GM12891 (cell line): ENCODE results near the gene F8.

ENCODE experiments used
- DNase-seq: peaks from one replicate; pipeline ENCODE4 v3.0.0; 2011; ENCODE audit warnings: low spot score; ENCODE audit not compliant: insufficient read length
- FAIRE-seq: peaks from 2 replicates; lab custom pipeline; 2011; peaks lifted over from hg19 to GRCh38; lab: Jason Lieb, UNC
- PAX5 ChIP-seq: IDR thresholded peaks from 2 replicates; pipeline ENCODE4 v1.6.1; 2011; ENCODE audit warnings: low read length, moderate library complexity, mild to moderate bottlenecking; ENCODE audit not compliant: insufficient read depth, severe bottlenecking
- POLR2A ChIP-seq: IDR thresholded peaks from 2 replicates; pipeline ENCODE4 v1.6.1; 2011; ENCODE audit warnings: low read depth, low read length, control low read depth
- POLR2AphosphoS5 ChIP-seq: IDR thresholded peaks from 2 replicates; pipeline ENCODE4 v1.6.1; 2011; ENCODE audit warnings: low read depth, low read length, control low read depth
- POU2F2 ChIP-seq: IDR thresholded peaks from 2 replicates; pipeline ENCODE4 v1.6.1; 2011; ENCODE audit warnings: low read depth, mild to moderate bottlenecking, control low read depth, low read length, moderate library complexity
- SPI1 ChIP-seq: IDR thresholded peaks from 2 replicates; pipeline ENCODE4 v1.6.1; 2011; ENCODE audit warnings: low read depth, low read length, control low read depth
- TAF1 ChIP-seq: IDR thresholded peaks from 2 replicates; pipeline ENCODE4 v1.6.1; 2011; ENCODE audit warnings: low read depth, low read length, control low read depth

F8 gene

DNA sequence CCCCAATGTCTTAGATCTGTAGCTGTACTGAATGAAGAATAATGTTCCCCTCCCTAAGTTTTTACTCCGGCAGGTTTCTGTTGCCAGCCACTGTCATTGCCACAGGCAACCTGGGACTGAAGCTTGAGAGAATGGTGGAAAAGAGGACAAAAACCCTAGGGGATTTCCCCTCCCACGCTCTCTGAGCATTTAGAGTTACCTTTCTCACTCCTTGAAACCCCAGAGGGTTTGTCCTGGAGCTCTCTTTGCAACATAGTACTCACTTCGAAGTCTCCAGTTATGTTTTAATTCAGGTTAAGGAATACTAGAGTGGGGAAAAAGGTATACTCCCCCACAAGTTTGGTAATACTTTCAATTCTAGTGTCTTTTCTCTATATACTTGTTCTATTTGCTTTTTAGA lies 31.5 kb downstream of the F8 start:
- FAIRE-seq = peak; percentile 65
- no peak for TF ChIP-seq POU2F2
- DNase-seq = no peak

DNA sequence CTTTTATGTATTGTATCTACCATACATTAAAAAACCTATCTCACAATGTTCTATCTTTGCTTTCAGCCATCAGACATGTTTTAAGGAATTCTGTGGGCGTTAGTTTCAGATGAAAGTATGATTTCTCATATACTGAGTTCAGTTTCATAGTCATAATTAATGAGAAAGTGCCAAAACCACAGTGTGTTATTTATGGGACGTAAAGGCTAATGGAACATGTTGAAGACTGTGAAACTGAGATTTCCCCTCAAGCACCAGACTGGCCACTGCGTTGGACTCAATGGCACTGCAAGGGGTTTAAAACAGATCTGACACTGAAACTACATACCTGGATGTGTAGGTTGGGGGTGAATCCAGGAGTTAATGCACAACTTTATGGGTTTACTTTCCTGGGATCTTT lies 32.0 kb downstream of the F8 start:
- FAIRE-seq = peak; percentile 98

DNA sequence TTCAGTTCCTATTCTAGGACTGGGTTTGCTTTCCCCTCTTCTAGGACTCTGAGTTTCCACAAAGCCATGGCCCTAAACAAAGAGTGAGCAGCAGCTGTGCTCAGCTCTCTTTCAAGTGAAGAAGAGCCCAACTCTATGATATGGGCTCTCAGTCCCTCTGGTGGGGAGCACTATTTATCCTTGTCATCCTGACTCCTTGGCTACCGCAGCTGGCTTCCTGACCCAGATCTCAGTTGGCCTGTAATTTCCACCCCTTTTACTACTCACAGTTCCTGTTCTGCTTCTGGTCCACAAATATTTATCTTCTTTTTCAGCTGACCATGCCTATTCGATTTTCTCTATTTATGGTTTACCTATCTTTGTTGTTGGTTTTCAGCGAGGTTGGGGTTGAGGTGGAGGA lies 33.8 kb downstream of the F8 start:
- DNase-seq (no peak), FAIRE-seq (peak; percentile 54)
- no peak for TF ChIP-seq POLR2A
- TF ChIP-seq PAX5 = no peak
- no peak for TF ChIP-seq SPI1
- no peak for TF ChIP-seq POLR2AphosphoS5
- TF ChIP-seq TAF1 = no peak
- no peak for TF ChIP-seq POU2F2

More for the DNA sequence above, 32.0 kb downstream of the F8 start:
- DNase-seq = no peak
- TF ChIP-seq TAF1 = no peak

DNA sequence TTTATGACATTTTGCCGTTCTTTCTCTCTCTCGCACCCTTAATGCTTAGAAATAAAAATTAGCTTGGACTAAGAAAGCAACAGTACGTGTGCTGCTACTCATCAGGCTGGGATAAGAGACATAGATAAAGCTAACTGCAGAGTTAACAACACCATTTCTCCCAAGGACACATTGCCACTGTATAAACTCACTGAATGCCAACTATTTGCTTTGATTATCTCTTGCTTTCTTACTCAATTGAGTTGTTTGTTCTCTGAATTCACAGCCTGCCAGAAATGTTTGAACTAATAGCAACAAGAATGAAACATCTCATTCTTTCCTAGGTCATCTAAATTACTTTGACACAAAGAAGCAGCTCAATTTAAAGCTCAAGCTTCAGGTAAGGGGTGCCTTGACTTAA lies 34.6 kb downstream of the F8 start:
- TF ChIP-seq SPI1 (no peak), PAX5 (no peak), POLR2AphosphoS5 (no peak), POU2F2 (no peak), POLR2A (no peak), TAF1 (no peak)
- FAIRE-seq = peak; percentile 87
- DNase-seq = no peak

- DNase-seq (no peak), FAIRE-seq (peak; percentile 47)
- TF ChIP-seq POU2F2 (no peak), TAF1 (no peak), POLR2AphosphoS5 (no peak), SPI1 (no peak), POLR2A (no peak), PAX5 (no peak)
Observed at GRCh38 chrX:154986826-154987575, 35.5 kb downstream of the F8 start.

DNA sequence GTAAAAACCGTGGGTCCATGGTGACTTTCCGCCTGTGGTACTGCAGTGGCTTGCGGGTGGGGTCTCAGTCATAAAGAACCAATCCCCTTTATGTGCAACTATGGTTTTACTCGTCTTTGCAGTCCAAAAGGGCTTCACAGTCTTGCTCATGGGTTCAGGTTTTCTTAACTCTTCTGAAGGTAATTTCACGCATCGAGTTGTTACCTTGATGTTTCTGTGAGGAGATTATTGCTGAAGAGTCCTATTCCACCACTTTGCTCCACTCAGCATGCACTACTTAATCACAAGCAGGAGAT lies 41.5 kb downstream of the F8 start:
- TF ChIP-seq SPI1 (no peak), POLR2A (no peak), POU2F2 (no peak), PAX5 (no peak), TAF1 (no peak), POLR2AphosphoS5 (no peak)
- no peak for DNase-seq
- no peak for FAIRE-seq

DNA sequence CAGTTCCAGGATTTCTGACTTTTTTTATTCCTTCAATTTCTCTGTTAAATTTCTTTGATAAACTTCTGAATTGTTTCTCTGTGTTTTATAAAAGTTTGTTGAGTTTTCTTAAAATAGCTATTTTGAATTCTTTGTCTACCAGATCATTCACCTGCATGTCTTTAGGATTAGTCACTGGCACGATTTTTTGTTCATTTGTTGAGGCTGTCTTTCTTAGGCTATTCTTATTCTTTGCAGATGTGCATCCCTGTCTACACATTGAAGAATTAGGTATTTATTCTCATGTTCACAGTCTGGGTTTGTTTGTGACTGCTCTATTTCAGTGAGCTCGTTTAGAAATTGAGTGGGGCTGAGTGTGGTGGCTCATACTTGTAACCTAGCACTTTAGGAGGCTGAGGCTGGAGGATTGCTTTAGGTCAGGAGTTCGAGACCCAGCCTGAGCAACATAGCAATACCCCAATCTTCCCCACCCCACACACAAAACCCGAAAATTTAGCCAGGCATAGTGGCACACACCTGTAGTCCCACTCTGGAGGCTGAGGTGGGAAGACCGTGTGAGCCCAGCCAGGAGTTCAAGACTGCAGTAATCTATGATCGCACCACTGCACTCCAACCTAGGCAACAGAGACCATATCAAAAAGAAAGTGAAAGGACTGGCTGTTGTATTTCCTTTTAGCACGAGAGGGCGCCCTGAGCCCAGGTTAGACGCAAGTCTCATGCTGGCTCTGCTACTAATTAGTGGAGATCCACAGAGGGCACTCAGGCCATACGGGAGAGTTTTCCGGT lies 42.0 kb downstream of the F8 start:
- no peak for TF ChIP-seq POLR2A
- TF ChIP-seq TAF1 = no peak
- peak; percentile 40; the same call in 1 of the 2 replicates for TF ChIP-seq POU2F2
- no peak for TF ChIP-seq SPI1
- no peak for TF ChIP-seq POLR2AphosphoS5
- TF ChIP-seq PAX5 = no peak
- FAIRE-seq (peak; percentile 93), DNase-seq (peak; percentile 15)

- FAIRE-seq (no peak), DNase-seq (no peak)
- TF ChIP-seq POU2F2 (no peak), POLR2A (no peak), PAX5 (no peak), POLR2AphosphoS5 (no peak), TAF1 (no peak), SPI1 (no peak)
Observed at GRCh38 chrX:154979629-154980028, 42.9 kb downstream of the F8 start.

- no peak for FAIRE-seq
- TF ChIP-seq SPI1 (no peak), POLR2A (no peak), TAF1 (no peak), POU2F2 (no peak), PAX5 (no peak), POLR2AphosphoS5 (no peak)
Observed at GRCh38 chrX:154968353-154968752, 54.2 kb downstream of the F8 start.

More at GRCh38 chrX:154968353-154968752, 54.2 kb downstream of the F8 start:
- DNase-seq = no peak
